ENCODE results near the gene AOC1. TPM values are rescaled to one million over a fixed set of nuclear protein-coding genes. Genes with fewer than 3 reads are reported as not detected.

AOC1 gene
- total and polyA plus RNA-seq, 2 donors = 1.3 to 3.5 TPM

DNA sequence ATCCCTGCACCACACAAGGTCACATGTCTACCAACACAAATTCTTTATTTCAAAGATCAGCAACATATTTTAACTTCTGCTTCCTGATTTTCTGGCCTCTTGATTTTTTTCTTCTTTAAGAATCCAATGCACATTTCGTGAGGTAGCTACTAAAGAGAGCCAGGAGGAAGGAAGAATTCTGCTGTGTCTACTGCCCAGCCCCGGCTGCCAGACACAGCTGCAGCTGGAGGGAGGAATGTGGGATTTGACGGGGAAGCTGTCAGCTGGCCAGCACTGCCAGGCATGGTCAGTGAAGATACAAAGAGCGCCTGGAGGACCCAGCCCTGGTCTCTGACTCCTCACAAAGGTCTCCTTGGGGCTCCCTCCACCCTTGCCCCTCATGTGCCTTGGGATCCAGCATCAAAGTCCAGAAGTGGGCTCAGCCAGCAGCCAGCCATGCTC, 6.9 kb upstream of the AOC1 start:
- 44% methylated on average over 4 of the region's 4 CpGs for WGBS

DNA sequence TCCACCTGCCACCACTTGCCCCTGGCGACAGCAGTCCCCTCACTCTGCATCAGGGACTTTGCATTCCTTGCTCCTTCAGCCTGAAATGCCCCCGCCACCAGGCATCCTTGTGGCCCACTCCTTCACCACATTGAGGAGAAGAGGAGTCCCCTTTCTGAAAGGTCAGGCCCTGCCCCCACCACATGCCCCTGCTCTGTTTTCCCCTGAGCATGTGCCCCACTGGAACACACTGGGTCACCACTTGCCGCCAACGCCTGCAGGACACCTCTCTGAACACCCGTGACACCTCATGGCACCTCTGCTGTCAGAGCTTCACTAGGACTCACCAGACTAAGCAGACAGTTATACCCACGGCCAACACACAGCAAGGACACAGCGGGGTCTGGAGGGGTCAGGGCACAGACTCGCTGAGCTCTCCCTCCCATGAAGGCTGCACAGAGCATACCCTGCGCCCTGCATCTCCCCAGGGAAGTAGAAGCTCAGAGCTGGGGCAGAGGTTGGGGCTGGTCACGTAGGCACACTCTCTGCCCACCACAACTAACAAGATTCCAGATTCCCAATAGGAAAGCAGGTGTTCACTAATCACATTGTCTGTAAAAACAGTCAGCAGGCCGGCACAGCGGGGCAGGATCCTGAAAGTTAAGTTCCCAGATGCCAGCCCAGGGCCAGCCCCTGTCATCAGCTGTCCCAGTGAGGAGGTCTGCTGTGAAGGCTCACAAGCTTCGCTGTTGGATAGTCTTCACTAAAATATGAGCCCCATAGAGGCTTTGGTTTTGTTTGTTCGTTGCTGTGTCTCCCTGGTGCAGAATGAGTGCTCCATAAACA, 5.8 kb upstream of the AOC1 start:
- DNase-seq (ENCODE audit: low read depth in 6 of 9, low spot score in 9 of 9) = no peak
- Histone ChIP-seq H3K36me3 (ENCODE audit: control insufficient read depth in 2 of 2, insufficient read depth in 2 of 2, low read length in 1 of 2) (no peaks in the 10 kb centered on the region), H3K27me3 (ENCODE audit: control insufficient read depth in 2 of 2, insufficient read depth in 1 of 2, low read length in 1 of 2) (peaks cover 0 to 2% of the 10 kb centered on the region in 2 donors), H3K9me3 (ENCODE audit: control insufficient read depth in 2 of 2, insufficient read depth in 1 of 2, low read length in 1 of 2) (no peaks in the 10 kb centered on the region), H3K27ac (ENCODE audit: low read depth in 1 of 2, low read length in 1 of 2) (no peak overlapping the region), H3K4me1 (ENCODE audit: control insufficient read depth in 2 of 2, insufficient read depth in 2 of 2, low read length in 2 of 2) (no peaks in the 10 kb centered on the region), H3K4me3 (ENCODE audit: low read length in 2 of 2) (no peak overlapping the region)
- WGBS = 96% methylated on average over 14 of the region's 14 CpGs

More for the DNA sequence above, 6.9 kb upstream of the AOC1 start:
- no peak for DNase-seq (ENCODE audit: low read depth in 6 of 9, low spot score in 9 of 9)
- Histone ChIP-seq H3K27me3 (ENCODE audit: control insufficient read depth in 2 of 2, insufficient read depth in 1 of 2, low read length in 1 of 2) (peaks cover 0 to 2% of the 10 kb centered on the region in 2 donors), H3K4me3 (ENCODE audit: low read length in 2 of 2) (no peak overlapping the region), H3K4me1 (ENCODE audit: control insufficient read depth in 2 of 2, insufficient read depth in 2 of 2, low read length in 2 of 2) (no peaks in the 10 kb centered on the region), H3K27ac (ENCODE audit: low read depth in 1 of 2, low read length in 1 of 2) (no peak overlapping the region), H3K36me3 (ENCODE audit: control insufficient read depth in 2 of 2, insufficient read depth in 2 of 2, low read length in 1 of 2) (no peaks in the 10 kb centered on the region), H3K9me3 (ENCODE audit: control insufficient read depth in 2 of 2, insufficient read depth in 1 of 2, low read length in 1 of 2) (no peaks in the 10 kb centered on the region)

DNA sequence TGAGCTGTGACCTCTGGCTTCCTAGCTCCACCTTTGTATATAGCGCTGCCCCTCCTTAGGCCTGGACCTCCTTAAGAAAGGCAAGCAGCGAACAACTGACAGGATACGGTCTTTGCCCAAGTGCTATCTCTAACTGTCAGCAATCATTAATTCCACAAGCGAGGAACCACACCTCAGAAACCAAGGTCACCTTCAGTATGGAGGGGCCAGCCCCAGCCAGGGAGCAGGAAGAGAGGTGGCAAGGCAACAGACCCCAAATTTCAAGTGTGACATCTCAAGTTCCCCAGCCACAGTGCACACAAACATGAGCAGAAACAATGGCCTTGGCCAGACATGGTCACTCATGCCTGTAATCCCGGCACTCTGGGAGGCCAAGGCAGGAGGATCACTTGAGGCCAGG, 4.8 kb upstream of the AOC1 start:
- H3K27me3 ChIP-seq (ENCODE audit: control insufficient read depth in 2 of 2, insufficient read depth in 1 of 2, low read length in 1 of 2) = peaks cover 0 to 8% of the 10 kb centered on the region in 2 donors
- 93% methylated on average over 5 of the region's 5 CpGs for WGBS
- H3K27ac ChIP-seq (ENCODE audit: low read depth in 1 of 2, low read length in 1 of 2) = no peak overlapping the region
- H3K9me3 ChIP-seq (ENCODE audit: control insufficient read depth in 2 of 2, insufficient read depth in 1 of 2, low read length in 1 of 2) = no peaks in the 10 kb centered on the region
- no peak for DNase-seq (ENCODE audit: low read depth in 6 of 9, low spot score in 9 of 9)
- H3K4me3 ChIP-seq (ENCODE audit: low read length in 2 of 2) = no peak overlapping the region
- H3K36me3 ChIP-seq (ENCODE audit: control insufficient read depth in 2 of 2, insufficient read depth in 2 of 2, low read length in 1 of 2) = no peaks in the 10 kb centered on the region
- no peaks in the 10 kb centered on the region for H3K4me1 ChIP-seq (ENCODE audit: control insufficient read depth in 2 of 2, insufficient read depth in 2 of 2, low read length in 2 of 2)

DNA sequence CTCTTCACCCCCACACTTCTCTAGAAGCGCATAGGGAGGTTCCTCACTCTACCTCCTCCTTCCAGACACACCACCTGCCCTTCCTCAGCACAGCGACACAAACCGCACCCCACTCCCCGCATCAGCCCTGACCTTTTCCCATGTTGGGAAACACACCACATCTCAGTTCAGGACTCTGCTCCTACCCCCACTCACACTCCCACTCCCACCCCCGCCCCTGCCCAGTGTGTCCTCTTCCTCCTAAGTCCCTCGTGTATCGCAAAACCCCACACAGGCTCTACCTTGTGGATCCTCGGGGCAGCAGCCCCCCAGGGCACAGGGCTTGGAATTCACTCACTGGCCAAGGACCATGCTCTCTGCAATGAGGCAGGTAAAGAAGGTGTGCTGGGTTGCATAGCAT, 4.2 kb upstream of the AOC1 start:
- no peak for DNase-seq (ENCODE audit: low read depth in 6 of 9, low spot score in 9 of 9)
- peaks cover 0 to 10% of the 10 kb centered on the region in 2 donors for H3K27me3 ChIP-seq (ENCODE audit: control insufficient read depth in 2 of 2, insufficient read depth in 1 of 2, low read length in 1 of 2)
- H3K4me1 ChIP-seq (ENCODE audit: control insufficient read depth in 2 of 2, insufficient read depth in 2 of 2, low read length in 2 of 2) = no peaks in the 10 kb centered on the region
- H3K27ac ChIP-seq (ENCODE audit: low read depth in 1 of 2, low read length in 1 of 2) = no peak overlapping the region
- H3K36me3 ChIP-seq (ENCODE audit: control insufficient read depth in 2 of 2, insufficient read depth in 2 of 2, low read length in 1 of 2) = no peaks in the 10 kb centered on the region
- H3K4me3 ChIP-seq (ENCODE audit: low read length in 2 of 2) = no peak overlapping the region
- H3K9me3 ChIP-seq (ENCODE audit: control insufficient read depth in 2 of 2, insufficient read depth in 1 of 2, low read length in 1 of 2) = no peaks in the 10 kb centered on the region
- 96% methylated on average over 8 of the region's 8 CpGs for WGBS

DNA sequence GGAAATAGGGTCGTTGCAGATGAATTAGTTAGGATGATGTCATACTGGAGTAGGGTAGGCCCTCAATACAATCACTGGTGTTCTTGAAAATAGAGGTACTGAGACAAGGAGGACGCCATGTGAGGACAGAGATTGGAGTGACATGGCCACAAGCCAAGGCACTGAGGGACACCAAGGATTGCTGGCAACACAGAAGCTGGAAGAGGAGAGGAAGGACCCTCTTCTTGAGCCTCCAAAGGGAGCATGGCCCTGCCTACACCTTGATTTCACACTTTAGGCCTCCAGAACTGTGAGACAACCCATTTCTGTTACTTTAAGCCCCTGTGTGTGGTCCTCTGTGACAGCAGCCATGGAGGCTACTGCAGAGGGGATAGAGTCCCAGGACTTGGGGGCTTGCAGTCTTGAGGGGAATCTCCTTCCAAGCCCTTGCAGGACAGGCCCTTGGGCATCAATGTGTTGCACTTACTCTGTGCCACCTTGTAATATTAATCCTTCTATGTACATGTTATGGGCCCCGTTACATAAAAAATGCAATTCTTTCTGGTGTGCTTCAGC, 3.7 kb upstream of the AOC1 start:
- Histone ChIP-seq H3K9me3 (ENCODE audit: control insufficient read depth in 2 of 2, insufficient read depth in 1 of 2, low read length in 1 of 2) (no peaks in the 10 kb centered on the region), H3K27me3 (ENCODE audit: control insufficient read depth in 2 of 2, insufficient read depth in 1 of 2, low read length in 1 of 2) (peaks cover 0 to 10% of the 10 kb centered on the region in 2 donors), H3K36me3 (ENCODE audit: control insufficient read depth in 2 of 2, insufficient read depth in 2 of 2, low read length in 1 of 2) (no peaks in the 10 kb centered on the region), H3K4me1 (ENCODE audit: control insufficient read depth in 2 of 2, insufficient read depth in 2 of 2, low read length in 2 of 2) (no peaks in the 10 kb centered on the region), H3K4me3 (ENCODE audit: low read length in 2 of 2) (no peak overlapping the region), H3K27ac (ENCODE audit: low read depth in 1 of 2, low read length in 1 of 2) (no peak overlapping the region)
- DNase-seq (ENCODE audit: low read depth in 6 of 9, low spot score in 9 of 9) = no peak
- WGBS = 91% methylated on average over 3 of the region's 3 CpGs

DNA sequence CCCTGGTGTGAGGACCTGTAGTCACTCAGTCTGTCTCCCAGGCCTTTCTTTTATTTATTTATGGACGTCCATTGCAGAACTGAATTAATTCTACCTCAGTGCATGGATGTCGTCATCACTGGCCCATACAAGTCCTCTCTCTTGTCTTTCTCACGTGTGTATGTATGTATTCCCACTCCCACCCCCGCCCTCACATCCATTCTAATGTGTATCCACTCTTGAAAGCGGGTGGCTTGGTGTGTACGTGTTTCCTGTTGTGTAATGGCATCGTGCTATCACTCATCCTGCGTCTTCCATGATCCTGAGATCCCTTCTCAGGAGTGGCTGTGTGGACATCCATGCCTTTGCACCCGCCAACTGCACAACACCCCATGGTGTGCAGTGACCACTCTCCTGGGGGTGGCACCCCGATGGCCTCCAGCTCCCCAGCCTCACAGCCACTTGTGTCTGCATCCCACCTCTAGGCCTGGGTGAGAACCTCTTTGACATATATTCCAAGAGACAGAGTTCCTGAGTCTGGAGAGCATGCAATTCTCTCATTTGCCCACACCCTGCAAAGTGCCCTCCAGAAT, 3.0 kb upstream of the AOC1 start:
- peaks cover 0 to 10% of the 10 kb centered on the region in 2 donors for H3K27me3 ChIP-seq (ENCODE audit: control insufficient read depth in 2 of 2, insufficient read depth in 1 of 2, low read length in 1 of 2)
- H3K4me1 ChIP-seq (ENCODE audit: control insufficient read depth in 2 of 2, insufficient read depth in 2 of 2, low read length in 2 of 2) = no peaks in the 10 kb centered on the region
- no peak overlapping the region for H3K27ac ChIP-seq (ENCODE audit: low read depth in 1 of 2, low read length in 1 of 2)
- no peaks in the 10 kb centered on the region for H3K36me3 ChIP-seq (ENCODE audit: control insufficient read depth in 2 of 2, insufficient read depth in 2 of 2, low read length in 1 of 2)
- 97% methylated on average over 10 of the region's 10 CpGs for WGBS
- no peak overlapping the region for H3K4me3 ChIP-seq (ENCODE audit: low read length in 2 of 2)
- H3K9me3 ChIP-seq (ENCODE audit: control insufficient read depth in 2 of 2, insufficient read depth in 1 of 2, low read length in 1 of 2) = no peaks in the 10 kb centered on the region
- DNase-seq (ENCODE audit: low read depth in 6 of 9, low spot score in 9 of 9) = no peak

DNA sequence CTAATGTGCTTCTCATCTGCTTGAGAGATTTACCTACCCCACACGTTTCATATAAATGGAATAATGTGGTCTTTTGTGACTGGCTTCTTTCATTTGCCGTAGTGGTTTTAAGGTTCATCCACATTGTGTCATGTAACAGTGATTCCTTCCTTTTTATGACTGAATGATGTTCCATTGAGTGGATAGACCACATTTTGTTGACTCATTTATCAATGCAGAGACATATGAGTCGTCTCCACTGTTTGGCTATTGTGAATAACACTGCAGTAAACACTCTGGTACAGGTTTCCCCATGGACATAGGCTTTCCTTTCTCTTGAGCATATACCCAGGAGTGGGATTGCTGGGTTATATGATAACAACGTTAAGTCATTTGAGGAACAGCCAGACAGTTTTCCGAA, 2.0 kb upstream of the AOC1 start:
- Histone ChIP-seq H3K27me3 (ENCODE audit: control insufficient read depth in 2 of 2, insufficient read depth in 1 of 2, low read length in 1 of 2) (peaks cover 0 to 10% of the 10 kb centered on the region in 2 donors), H3K9me3 (ENCODE audit: control insufficient read depth in 2 of 2, insufficient read depth in 1 of 2, low read length in 1 of 2) (no peaks in the 10 kb centered on the region), H3K4me3 (ENCODE audit: low read length in 2 of 2) (no peak overlapping the region), H3K36me3 (ENCODE audit: control insufficient read depth in 2 of 2, insufficient read depth in 2 of 2, low read length in 1 of 2) (no peaks in the 10 kb centered on the region), H3K27ac (ENCODE audit: low read depth in 1 of 2, low read length in 1 of 2) (no peak overlapping the region), H3K4me1 (ENCODE audit: control insufficient read depth in 2 of 2, insufficient read depth in 2 of 2, low read length in 2 of 2) (no peaks in the 10 kb centered on the region)
- 92% methylated on average over 5 of the region's 5 CpGs for WGBS
- no peak for DNase-seq (ENCODE audit: low read depth in 6 of 9, low spot score in 9 of 9)

DNA sequence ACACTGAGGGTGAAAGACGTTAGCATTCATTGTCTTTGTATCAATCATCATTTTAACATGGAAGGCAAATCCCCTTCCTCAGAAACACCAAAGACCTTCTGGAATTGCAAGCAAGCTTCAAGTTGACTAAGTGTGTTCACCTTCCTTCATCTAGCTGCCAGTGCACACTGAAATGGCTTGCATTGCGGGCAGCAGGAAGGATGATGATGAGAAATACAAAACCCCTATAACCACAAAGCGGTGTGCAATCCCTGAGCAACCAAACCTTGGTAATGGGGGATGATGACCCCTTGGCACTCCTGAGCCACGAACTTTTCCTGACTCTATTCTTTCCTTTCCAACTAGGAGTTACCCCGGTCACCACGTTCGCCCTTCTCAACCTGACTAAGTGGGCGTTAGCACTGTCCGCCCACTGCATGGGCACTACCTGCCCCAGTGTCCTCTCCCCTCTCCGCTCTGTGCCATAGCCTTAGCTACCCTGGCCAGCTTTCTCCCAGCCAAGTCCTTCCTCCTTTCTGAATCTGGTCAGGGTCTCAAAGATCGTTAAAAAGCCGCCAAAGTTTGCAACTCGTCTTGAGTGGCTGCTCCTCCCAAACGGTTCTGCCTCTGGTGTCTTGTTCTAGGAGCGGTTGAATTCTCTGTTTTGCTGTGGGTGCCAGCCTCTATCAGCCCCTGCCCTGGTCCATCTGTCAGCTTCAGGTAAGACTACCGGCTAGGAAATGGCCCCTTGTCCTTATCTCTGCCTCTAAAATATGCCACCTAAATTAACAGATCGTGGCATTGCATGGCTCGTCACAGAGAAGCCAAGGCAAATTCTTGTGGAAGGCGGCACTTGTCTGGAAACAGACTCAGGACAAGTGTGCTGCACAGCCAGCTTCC, 586 bp upstream of the AOC1 start:
- Histone ChIP-seq H3K4me1 (ENCODE audit: control insufficient read depth in 2 of 2, insufficient read depth in 2 of 2, low read length in 2 of 2) (no peaks in the 10 kb centered on the region), H3K9me3 (ENCODE audit: control insufficient read depth in 2 of 2, insufficient read depth in 1 of 2, low read length in 1 of 2) (no peaks in the 10 kb centered on the region), H3K4me3 (ENCODE audit: low read length in 2 of 2) (no peak overlapping the region), H3K27me3 (ENCODE audit: control insufficient read depth in 2 of 2, insufficient read depth in 1 of 2, low read length in 1 of 2) (peaks cover 0 to 10% of the 10 kb centered on the region in 2 donors), H3K27ac (ENCODE audit: low read depth in 1 of 2, low read length in 1 of 2) (no peak overlapping the region), H3K36me3 (ENCODE audit: control insufficient read depth in 2 of 2, insufficient read depth in 2 of 2, low read length in 1 of 2) (no peaks in the 10 kb centered on the region)
- WGBS = 77% methylated on average over 19 of the region's 19 CpGs
- no peak for DNase-seq (ENCODE audit: low read depth in 6 of 9, low spot score in 9 of 9)
